Sigmoid colon (tissue), 7 donors: ENCODE results near the gene AGBL5. TPM values are rescaled to one million over a fixed set of nuclear protein-coding genes. Genes with fewer than 3 reads are reported as not detected.
"Not testable (repeated sequence)": the region's sequence is repeated elsewhere in the genome, so short reads cannot be mapped to it uniquely, and the experiment has no call there.

Experiments
- DNase-seq: peaks from one replicate; pipeline ENCODE4 v3.0.0-alpha.2; 2019
- H3K27ac ChIP-seq, 4 donors: fragments of 200-600 bp; sonication (generic); one replicate each; pipeline ENCODE4 v1.5.1; 2016 to 2019; ENCODE audit warnings: mild to moderate bottlenecking in 1 of 4
- H3K27me3 ChIP-seq, 3 donors: fragments of 200-600 bp; sonication (generic); one replicate each; pipeline ENCODE4 v1.5.1; 2019; ENCODE audit warnings: mild to moderate bottlenecking in 1 of 3
- H3K36me3 ChIP-seq, 4 donors: fragments of 200-600 bp; sonication (generic); one replicate each; pipeline ENCODE4 v1.5.1; 2016 to 2019
- H3K4me1 ChIP-seq, 4 donors: fragments of 200-600 bp; sonication (generic); one replicate each; pipeline ENCODE4 v1.5.1; 2017 to 2019
- H3K4me3 ChIP-seq, 4 donors: fragments of 200-600 bp; sonication (generic); one replicate each; pipeline ENCODE4 v1.5.1; 2017 to 2019; ENCODE audit warnings: mild to moderate bottlenecking in 2 of 4, moderate library complexity in 1 of 4
- H3K9me3 ChIP-seq, 4 donors: fragments of 200-600 bp in 3 of 4; sonication (generic) in 3 of 4; one replicate each; pipeline versions ENCODE4 v1.5.1 to v1.6.1; 2013 to 2019
- EP300 ChIP-seq, 4 donors: sonication (generic); formaldehyde crosslinking; IDR thresholded peaks; one replicate each; pipeline ENCODE4 v1.6.1; 2017; ENCODE audit warnings: antibody characterized with exemption in 4 of 4
- POLR2A ChIP-seq, 2 donors: fragments of 450-650 bp; IDR thresholded peaks; one replicate each; pipeline ENCODE4 v1.6.1; 2016; ENCODE audit warnings: antibody characterized with exemption in 2 of 2, mild to moderate bottlenecking in 2 of 2, moderate library complexity in 2 of 2
- POLR2AphosphoS5 ChIP-seq, 4 donors: sonication (generic); formaldehyde crosslinking; IDR thresholded peaks; one replicate each; pipeline ENCODE4 v1.6.1; 2017; ENCODE audit warnings: antibody characterized with exemption in 4 of 4
- WGBS, 2 donors: extraction: QIAGEN DNeasy Blood & Tissue Kit; methylation state at CpG; one replicate each; pipeline ENCODE4 v1.1.7; 2013; 5-methylcytosine and 5-hydroxymethylcytosine counted together
- intact Hi-C: fragments of 100-400 bp; cut with DNase I; formaldehyde crosslinking; loops from one replicate; pipeline ENCODE4 v1.15.1; 2023
- polyA plus RNA-seq, 3 donors: library from polyadenylated mRNA; stranded (reverse); fragments of 200-250 nt; gene quantifications; one replicate each; pipeline ENCODE4 v1.2.3, GENCODE V29; 2013
- total RNA-seq, 4 donors: library from RNA; depleted of rRNA; stranded (reverse); fragments of >200 nt; gene quantifications; one replicate each; pipeline ENCODE4 v1.1.0, GENCODE V29; 2016
- TF ChIP-seq, protein P1 (sequence below), 4 experiments: fragments of 450-650 bp in 3 of 4; fragments of 200-600 bp in 1 of 4; IDR thresholded peaks; one replicate each; pipeline ENCODE4 v1.5.1; 2016 to 2019; ENCODE audit warnings: antibody characterized with exemption in 4 of 4, mild to moderate bottlenecking in 3 of 4, moderate library complexity in 2 of 4
- donor health status: healthy with polysubstance abuse.
- donor health status: Bipolar disorder and iron deficiency.
- donor health status: healthy.

The AGBL5 gene
- total and polyA plus RNA-seq, 7 donors, result 12.4 to 23.3 (median 16.8) TPM

DNA sequence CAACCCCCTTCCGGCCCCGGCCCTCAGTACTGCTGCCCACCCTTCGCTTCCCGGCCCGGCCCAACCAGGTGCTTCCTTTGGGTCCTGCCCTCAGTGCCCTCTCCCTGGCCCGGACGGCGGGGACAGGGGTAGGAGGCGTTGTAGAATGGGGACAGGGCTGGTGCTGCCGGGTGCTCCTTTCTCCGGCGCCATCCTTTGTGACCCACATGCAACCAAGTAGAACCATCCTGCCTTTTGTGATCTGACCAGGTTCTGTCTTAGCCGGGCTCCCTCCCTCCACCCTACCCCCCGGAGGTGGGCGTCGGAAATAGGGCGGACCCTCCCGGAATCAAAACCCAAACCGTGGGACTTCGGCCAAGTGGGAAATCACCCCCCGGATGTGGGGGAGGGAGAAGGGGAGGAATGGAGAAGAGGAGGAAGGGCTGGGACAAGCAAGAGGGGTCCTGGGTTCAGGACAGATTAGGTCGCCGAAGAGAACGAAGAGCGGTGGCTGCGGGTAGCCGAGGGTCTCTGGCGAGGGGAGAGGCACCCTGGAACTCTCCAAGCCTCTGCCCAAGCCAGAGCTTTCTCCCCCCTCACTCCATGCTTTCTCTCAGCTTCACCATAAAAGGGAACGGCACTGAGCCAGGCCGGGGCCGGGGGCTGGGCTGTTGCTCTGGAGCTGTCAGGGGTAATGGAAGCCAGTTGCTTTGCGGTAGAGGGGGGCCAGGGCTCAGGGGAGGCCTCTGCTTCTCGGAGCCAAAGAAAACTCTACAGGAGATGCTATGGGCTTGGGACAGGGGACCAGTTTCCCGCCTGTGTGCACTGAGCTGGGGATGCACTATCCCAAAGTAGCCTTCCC is 20.7 kb downstream of the AGBL5 start:
- peaks cover 0 to 30% (median 5%) of the 10 kb centered on the region in 4 donors for H3K36me3 ChIP-seq
- H3K27me3 ChIP-seq, result no peaks in the 10 kb centered on the region
- H3K4me3 ChIP-seq, result peak overlapping the region; percentile 50 to 91 (median 74)
- H3K4me1 ChIP-seq, result peaks cover 0 to 82% (median 76%) of the 10 kb centered on the region in 4 donors
- 9 to 17% methylated on average over 34 of the region's 34 CpGs for WGBS, 2 donors
- TF ChIP-seq POLR2AphosphoS5 (IDR thresholded peaks at IDR 0.05) (peak; percentile 88 to 95 (median 92)), EP300 (IDR thresholded peaks at IDR 0.05) (peak; percentile 54 to 89 (median 66)), POLR2A (IDR thresholded peaks at IDR 0.05) (peak in 1 of 2 donors; percentile 51)
- TF ChIP-seq, protein P1, sequence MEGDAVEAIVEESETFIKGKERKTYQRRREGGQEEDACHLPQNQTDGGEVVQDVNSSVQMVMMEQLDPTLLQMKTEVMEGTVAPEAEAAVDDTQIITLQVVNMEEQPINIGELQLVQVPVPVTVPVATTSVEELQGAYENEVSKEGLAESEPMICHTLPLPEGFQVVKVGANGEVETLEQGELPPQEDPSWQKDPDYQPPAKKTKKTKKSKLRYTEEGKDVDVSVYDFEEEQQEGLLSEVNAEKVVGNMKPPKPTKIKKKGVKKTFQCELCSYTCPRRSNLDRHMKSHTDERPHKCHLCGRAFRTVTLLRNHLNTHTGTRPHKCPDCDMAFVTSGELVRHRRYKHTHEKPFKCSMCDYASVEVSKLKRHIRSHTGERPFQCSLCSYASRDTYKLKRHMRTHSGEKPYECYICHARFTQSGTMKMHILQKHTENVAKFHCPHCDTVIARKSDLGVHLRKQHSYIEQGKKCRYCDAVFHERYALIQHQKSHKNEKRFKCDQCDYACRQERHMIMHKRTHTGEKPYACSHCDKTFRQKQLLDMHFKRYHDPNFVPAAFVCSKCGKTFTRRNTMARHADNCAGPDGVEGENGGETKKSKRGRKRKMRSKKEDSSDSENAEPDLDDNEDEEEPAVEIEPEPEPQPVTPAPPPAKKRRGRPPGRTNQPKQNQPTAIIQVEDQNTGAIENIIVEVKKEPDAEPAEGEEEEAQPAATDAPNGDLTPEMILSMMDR (IDR thresholded peaks at IDR 0.05), result no peak
- intact Hi-C loops, result loop anchor here (1.0 kb wide), 1 partner anchor 21 kb away; the partner anchor contains the start of gene AGBL5
- no peaks in the 10 kb centered on the region for H3K9me3 ChIP-seq
- peak overlapping the region; percentile 94 to 98 (median 97) for H3K27ac ChIP-seq
- peak; percentile 98 for DNase-seq

DNA sequence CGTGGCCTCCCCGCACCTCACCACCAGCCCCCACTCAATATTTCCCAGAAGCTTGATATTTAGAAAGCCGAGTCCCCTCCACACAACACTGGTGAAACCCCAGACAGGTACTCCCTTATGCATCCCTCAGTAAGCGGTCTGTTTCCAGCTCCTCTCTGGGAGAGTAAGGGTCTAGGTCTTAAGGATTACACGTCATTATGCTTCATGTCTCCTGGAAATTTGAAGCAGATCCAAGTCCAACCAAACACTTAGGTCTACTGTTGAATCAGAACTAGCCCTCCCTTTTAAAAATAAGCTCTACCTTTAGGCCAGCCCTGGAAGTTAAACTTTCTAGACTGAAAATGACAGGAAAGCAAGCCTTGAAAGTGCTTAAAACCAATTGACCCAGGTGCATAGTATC is 21.5 kb downstream of the AGBL5 start:
- no peak for DNase-seq
- peaks cover 0 to 88% (median 82%) of the 10 kb centered on the region in 4 donors for H3K4me1 ChIP-seq
- 75 to 83% methylated on average over 5 of the region's 5 CpGs for WGBS, 2 donors
- peak overlapping the region; percentile 94 to 98 (median 97) for H3K27ac ChIP-seq
- no peaks in the 10 kb centered on the region for H3K9me3 ChIP-seq
- H3K4me3 ChIP-seq, result no peak overlapping the region
- H3K36me3 ChIP-seq, result peaks cover 0 to 24% (median 5%) of the 10 kb centered on the region in 4 donors
- no peak for TF ChIP-seq POLR2AphosphoS5 (IDR thresholded peaks at IDR 0.05)
- TF ChIP-seq POLR2A (IDR thresholded peaks at IDR 0.05), result no peak
- TF ChIP-seq EP300 (IDR thresholded peaks at IDR 0.05), result no peak
- TF ChIP-seq, protein P1 (IDR thresholded peaks at IDR 0.05), result no peak
- intact Hi-C loops, result no loop called here
- no peaks in the 10 kb centered on the region for H3K27me3 ChIP-seq

DNA sequence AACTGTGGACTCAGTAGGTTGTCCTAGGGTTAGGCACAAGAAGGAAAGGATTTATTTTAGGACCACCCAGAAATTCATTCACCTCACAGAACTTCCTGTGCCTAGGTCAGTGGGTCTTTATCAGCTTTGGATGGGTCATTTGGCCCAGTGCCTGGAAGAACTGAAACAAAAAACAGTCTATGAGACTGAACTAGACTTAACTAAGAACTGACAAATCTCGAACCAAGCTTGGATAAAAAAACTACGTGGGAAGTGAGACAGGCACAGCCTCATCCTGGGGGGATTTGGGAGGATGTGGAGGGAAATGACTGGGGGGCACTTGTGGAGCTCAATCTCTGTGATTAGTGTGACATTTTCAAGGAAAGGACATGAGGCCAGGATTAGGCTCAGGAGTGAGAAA is 22.3 kb downstream of the AGBL5 start:
- Histone ChIP-seq H3K27ac (peak overlapping the region; percentile 94 to 98 (median 97)), H3K36me3 (peaks cover 0 to 15% (median 4%) of the 10 kb centered on the region in 4 donors), H3K4me3 (no peak overlapping the region), H3K4me1 (peaks cover 0 to 83% (median 79%) of the 10 kb centered on the region in 4 donors), H3K9me3 (no peaks in the 10 kb centered on the region), H3K27me3 (no peaks in the 10 kb centered on the region)
- intact Hi-C loops, result no loop called here
- DNase-seq, result no peak
- TF ChIP-seq EP300 (IDR thresholded peaks at IDR 0.05), result no peak
- no peak for TF ChIP-seq POLR2A (IDR thresholded peaks at IDR 0.05)
- TF ChIP-seq, protein P1 (IDR thresholded peaks at IDR 0.05), result no peak
- TF ChIP-seq POLR2AphosphoS5 (IDR thresholded peaks at IDR 0.05), result no peak
- 61 to 64% methylated on average over 2 of the region's 2 CpGs for WGBS, 2 donors

DNA sequence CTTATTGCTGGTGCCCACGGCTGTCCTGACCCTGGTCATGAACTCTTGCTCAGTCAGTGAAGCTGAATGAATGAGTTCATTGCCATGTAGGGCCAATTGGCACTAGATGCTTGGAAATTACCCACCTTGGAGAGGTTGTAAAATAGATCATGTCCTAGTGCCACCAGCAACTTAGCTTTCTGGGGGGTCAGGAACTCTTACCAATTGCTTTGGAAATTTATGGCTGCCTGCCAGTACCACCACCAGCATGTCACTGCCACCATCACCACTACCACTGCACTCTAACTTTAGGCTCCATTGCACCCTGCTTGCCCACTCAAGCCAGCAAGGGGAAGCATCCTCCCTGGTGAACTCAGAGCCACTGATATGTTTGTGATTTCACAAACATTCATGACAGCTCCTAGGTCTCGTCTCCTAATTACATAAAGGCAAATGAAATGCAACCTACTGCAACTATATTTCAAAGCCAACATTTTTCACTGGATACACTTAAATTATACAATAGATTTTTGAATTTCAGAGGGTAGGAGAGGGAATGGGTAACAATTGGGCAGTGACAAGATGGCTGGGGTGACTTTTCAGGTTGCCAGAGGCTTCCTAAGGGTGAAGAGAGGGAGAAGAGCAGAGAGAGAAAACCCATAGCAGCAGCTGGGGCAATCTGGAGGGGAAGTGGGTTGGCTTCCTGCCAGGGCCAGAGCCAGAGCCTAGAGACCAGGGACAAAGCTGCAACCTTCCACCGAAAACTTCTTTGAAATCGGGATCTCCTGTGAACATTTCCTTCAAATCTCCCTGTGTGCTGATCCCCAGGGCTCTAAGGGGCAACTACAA is 23.5 kb downstream of the AGBL5 start:
- WGBS, 2 donors, result 36 to 64% methylated on average over 4 of the region's 4 CpGs
- Histone ChIP-seq H3K27ac (peak overlapping the region; percentile 94 to 98 (median 97)), H3K4me1 (peaks cover 0 to 77% (median 71%) of the 10 kb centered on the region in 4 donors), H3K27me3 (no peaks in the 10 kb centered on the region), H3K9me3 (no peaks in the 10 kb centered on the region), H3K36me3 (peaks cover 0 to 3% (median 0%) of the 10 kb centered on the region in 4 donors), H3K4me3 (no peak overlapping the region)
- intact Hi-C loops, result no loop called here
- DNase-seq, result peak; percentile 83
- TF ChIP-seq POLR2A (IDR thresholded peaks at IDR 0.05) (no peak), POLR2AphosphoS5 (IDR thresholded peaks at IDR 0.05) (no peak), EP300 (IDR thresholded peaks at IDR 0.05) (no peak)
- TF ChIP-seq, protein P1 (IDR thresholded peaks at IDR 0.05), result no peak

DNA sequence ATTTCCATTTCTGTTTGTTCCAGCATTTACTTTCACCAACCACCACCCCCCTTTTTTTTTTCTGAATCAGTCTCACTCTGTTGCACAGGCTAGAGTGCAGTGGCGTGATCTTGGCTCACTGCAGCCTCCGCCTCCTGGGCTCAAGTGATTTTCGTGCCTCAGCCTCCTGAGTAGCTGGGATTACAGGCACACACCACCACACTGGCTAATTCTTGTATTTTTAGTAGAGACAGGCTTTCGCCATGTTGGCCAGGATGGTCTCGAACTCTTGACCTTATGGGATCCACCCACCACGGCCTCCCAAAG is 24.1 kb downstream of the AGBL5 start:
- H3K27me3 ChIP-seq, H3K4me3 ChIP-seq, H3K9me3 ChIP-seq, H3K36me3 ChIP-seq, DNase-seq, intact Hi-C loops: not testable (repeated sequence)
- Histone ChIP-seq H3K27ac (peak overlapping the region; percentile 94 to 98 (median 97)), H3K4me1 (peaks cover 0 to 77% (median 71%) of the 10 kb centered on the region in 4 donors)
- 65 to 80% methylated on average over 6 of the region's 6 CpGs for WGBS, 2 donors
